Activated naive CD8-positive, alpha-beta T cell treated with anti-CD3 and anti-CD28 coated beads, Interleukin-2, amount 50 U/mL, for 16 hours (primary cell): ENCODE results near the gene TMED9.

Experiments used
- DNase-seq: peaks from one replicate; pipeline ENCODE4 v3.0.0-alpha.2; 2020; ENCODE audit warnings: low read depth, low spot score

TMED9 gene

DNA sequence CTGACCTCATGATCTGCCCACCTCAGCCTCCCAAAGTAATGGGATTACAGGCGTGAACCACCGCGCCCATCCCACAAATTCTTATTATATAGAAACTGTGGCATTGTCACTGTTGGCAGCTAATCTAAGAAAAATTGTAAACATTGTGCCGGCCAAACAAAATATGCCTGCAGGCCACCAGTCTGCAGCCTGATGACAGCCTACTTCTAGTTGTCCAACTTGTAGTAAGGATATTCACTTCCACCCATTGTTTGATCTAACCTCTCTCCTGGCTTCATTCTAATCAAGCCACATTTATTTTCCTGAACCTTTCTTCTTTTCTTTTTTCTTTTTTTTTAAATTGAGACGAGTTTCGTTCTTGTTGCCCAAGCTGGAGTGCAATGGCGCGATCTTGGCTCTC, 13.7 kb upstream of the TMED9 start:
- no peak for DNase-seq

DNA sequence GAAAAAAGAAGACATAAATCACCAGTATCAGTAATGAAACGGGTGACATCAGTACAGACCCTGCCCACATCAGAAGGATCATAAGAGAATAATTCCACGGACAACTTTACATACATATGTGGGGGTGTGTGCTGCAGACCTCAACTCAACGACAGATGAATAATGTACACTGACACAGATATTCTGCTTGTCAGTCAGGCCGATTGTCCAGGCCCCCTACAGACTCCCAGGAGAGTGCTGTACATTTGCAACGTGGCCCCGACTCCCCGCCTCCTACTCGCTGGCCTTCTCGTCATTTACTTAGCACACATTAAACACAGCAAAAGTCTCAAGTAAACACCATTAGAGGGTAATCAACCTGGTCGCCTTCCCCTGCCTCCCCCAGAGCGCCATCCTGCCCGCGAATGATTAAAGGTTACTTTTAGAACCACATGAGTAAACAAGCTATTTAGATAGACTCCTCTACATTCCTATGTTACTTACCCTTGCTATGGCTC, 3.5 kb upstream of the TMED9 start:
- no peak for DNase-seq

DNA sequence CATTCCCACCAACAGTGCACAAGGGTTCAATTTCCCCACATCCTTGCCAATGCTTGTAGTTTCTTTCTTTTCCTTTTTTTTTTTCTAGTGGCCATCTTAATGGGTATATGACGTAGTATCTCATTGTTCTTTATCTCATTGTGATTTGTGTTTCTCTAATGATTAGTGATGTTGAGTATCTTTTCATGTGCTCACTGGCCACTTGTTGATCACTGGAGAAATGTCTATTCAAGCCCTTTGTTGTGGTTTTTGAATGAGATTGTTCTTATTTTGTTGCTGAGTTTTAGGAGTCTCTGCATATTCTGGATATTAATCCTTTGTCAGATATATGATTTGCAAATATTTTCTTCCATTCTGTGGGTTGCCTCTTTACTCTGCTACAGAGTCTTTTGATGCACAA, 1.6 kb upstream of the TMED9 start:
- no peak for DNase-seq

GRCh38 chr5:177591690-177592009, 353 bp upstream of the TMED9 start:
- DNase-seq = no peak

GRCh38 chr5:177592905-177593304, 902 bp downstream of the TMED9 start:
- no peak for DNase-seq

DNA sequence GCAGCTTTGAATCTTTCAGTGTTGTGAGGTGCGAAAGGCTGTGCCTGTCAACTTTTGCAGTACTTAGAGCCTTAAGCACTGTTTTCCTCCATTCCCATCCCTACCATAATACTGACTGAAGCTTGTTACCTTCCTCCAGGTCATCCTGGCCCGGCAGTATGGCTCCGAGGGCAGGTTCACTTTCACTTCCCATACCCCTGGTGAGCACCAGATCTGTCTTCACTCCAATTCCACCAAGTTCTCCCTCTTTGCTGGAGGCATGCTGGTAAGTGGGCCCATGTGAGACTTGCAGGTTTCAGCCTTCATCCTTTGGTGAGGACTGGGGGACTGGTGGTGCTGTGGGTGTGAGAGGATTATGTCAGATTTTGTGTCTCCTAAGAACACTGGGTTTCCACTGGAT, 1.5 kb downstream of the TMED9 start:
- DNase-seq = no peak

DNA sequence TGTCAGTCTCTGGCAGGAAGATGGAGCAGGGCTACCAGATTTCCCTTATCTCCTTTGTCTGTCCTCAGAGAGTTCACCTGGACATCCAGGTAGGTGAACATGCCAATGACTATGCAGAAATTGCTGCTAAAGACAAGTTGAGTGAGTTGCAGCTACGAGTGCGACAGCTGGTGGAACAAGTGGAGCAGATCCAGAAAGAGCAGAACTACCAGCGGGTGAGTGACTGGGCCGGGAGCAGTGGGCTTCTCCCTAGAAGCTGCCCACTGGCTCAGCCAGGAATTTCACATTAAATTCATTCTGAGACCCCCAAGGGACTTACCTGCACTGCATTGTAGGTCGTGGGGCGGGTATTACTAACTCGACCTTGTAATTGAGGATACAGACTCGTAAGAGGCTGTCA, 2.1 kb downstream of the TMED9 start:
- DNase-seq = no peak

DNA sequence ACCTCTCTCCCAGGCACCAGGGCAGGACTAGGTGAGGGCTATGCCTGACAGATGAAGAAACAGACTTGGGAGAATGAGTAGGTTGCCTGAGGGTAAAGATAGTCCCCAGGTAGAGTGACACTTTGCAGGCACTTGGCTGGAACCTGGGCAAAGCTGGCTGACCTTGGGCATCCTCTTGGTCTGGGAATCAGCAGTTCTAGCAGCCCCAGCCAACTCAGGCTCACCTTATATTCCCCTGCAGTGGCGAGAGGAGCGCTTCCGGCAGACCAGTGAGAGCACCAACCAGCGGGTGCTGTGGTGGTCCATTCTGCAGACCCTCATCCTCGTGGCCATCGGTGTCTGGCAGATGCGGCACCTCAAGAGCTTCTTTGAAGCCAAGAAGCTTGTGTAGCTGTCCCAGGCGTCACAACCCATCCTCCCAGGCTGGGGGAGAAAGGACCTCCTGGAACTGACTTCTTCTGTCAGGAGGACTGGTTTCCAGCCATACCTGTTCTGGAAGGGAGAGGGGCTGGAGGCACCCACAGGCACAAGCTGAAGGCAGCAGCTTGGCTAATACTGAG, 3.1 kb downstream of the TMED9 start:
- DNase-seq = no peak

- no peak for DNase-seq
Measured at GRCh38 chr5:177595991-177596774, 4.2 kb downstream of the TMED9 start.

DNA sequence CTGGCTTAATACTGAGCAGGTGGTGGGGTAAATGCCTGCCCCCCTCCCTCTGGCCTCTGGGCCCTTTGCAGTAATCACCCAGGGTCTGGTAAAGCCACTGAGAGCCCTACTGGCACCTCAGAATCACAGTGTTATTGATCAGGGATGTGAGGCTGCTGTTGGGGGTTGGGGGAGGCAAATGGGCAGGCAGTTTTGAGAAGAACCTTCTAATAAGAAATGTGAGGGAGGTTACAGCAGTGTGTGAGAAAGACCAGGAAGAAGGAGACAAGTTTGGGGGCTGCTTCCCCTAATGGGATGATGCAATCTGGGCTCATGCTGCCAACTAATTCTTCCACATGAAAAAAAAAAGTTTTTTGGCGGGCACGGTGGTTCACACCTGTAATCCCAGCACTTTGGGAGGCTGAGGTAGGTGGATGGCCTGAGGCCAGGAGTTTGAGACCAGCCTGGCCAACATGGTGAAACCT, 4.8 kb downstream of the TMED9 start:
- no peak for DNase-seq

- no peak for DNase-seq
Measured at GRCh38 chr5:177598477-177598876, 6.5 kb downstream of the TMED9 start.

GRCh38 chr5:177599731-177600507, 7.9 kb downstream of the TMED9 start, which contains the start of gene B4GALT7:
B4GALT7 (plus strand) TSS chr5:177600132; CDS start chr5:177600211, 79 bp downstream.
- peak; percentile 75 for DNase-seq

- no peak for DNase-seq
Measured at GRCh38 chr5:177600508-177601018, 8.6 kb downstream of the TMED9 start.

DNA sequence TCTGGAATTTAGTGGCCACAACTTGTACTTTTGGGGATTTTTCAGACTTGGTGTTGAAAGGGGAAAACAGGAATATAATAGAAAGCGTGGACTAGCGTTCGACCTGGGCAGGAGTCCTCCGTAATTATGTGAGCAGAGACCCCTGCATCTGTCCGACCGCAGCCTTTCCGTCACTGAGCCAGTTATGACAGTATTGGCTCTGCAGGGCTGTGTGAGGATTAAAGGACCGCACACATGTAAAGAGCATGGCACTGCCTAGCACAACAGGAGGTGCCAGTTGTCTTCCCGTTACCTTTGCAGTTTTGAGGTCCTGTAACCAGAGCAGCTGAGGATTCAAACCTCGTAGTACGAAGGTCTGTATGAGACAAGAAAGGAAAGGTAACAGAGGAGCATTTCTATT, 9.1 kb downstream of the TMED9 start:
- DNase-seq = no peak

GRCh38 chr5:177601577-177602457, 9.8 kb downstream of the TMED9 start:
- DNase-seq = no peak

DNA sequence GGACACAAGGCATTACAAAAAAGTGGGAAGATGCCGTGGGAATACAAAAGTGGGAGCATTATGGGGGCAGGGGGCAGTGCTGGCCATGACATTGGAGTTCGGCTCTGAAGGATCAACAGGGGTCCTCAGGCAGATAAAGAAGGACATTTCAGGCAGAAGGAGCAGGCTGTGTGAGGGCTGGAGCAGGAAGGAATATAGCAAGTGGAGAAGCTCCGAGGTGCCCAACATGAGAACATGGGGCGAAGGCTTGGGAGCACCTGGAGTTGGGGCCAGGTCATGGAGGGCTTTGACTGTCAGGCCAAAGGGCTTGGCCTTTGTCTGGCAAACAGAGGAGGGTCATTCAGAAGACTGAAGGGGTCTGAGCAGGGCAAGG, 10.4 kb downstream of the TMED9 start:
- no peak for DNase-seq

- no peak for DNase-seq
Measured at GRCh38 chr5:177603631-177604030, 11.6 kb downstream of the TMED9 start.

DNA sequence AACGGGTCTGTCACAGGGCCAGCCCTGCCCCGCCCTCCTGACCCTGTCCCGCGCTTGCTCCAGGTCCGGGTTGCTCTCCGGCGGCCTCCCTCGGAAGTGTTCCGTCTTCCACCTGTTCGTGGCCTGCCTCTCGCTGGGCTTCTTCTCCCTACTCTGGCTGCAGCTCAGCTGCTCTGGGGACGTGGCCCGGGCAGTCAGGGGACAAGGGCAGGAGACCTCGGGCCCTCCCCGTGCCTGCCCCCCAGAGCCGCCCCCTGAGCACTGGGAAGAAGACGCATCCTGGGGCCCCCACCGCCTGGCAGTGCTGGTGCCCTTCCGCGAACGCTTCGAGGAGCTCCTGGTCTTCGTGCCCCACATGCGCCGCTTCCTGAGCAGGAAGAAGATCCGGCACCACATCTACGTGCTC, 12.1 kb downstream of the TMED9 start:
- no peak for DNase-seq

- DNase-seq = no peak
Measured at GRCh38 chr5:177604656-177605055, 12.7 kb downstream of the TMED9 start.

DNA sequence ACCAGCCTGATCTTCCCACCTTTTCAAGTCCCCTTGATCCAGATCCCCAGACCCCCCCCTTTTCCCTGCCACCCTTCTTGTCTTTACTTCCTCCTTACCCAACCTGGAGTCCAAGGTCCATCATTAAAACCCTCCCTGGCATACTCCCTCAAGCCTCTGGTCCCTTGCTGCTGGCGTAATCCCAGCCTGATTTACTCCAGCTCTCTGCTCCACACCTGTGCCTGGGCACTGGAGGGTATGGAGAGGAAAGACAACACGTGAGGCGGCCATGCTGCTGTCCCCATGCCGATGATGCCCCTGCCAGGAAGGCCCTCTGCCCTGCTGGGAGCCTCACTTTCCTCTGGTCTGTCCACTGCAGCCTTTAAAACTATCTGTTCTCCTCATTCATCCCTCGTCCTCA, 13.1 kb downstream of the TMED9 start:
- DNase-seq = no peak

DNA sequence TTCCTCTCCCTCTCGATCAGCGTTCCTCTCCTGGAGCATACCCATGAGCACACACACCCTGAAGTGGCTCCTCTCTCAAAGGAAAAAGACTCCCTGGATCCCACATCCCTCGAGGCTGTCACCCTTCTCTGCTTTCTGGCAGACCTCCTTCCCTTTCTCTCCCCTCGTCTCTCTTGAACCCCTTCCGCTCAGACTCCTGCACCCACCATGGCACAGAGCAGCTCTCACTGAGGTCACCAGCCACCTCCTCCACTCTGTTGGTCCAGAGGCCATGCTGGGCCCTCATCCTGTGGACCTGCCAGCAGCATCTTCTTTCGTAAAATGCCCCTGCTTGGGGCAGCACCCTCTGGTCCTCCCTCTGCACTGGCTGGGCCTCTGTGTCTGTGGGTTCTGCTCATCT, 13.7 kb downstream of the TMED9 start:
- no peak for DNase-seq
